Breast epithelium (tissue), 4 donors: ENCODE data around the gene HHATL. TPM values are rescaled to one million over a fixed set of nuclear protein-coding genes. Genes with fewer than 3 reads are reported as not detected.
A peak's percentile ranks its signal among the peaks of the same experiment; 100 is the strongest.
"Not testable (repeated sequence)": the region's sequence is repeated elsewhere in the genome, so short reads cannot be mapped to it uniquely, and the experiment has no call there.

Experiments
- DNase-seq, 2 donors: peaks; one replicate each; pipeline ENCODE4 v3.0.0-alpha.2; 2019; ENCODE audit warnings: low spot score in 2 of 2
- H3K27ac ChIP-seq, 2 donors: fragments of 200-600 bp; sonication (generic) in 1 of 2; one replicate each; pipeline ENCODE4 v1.5.1; 2016 to 2019; ENCODE audit warnings: mild to moderate bottlenecking in 1 of 2
- H3K27me3 ChIP-seq, 2 donors: fragments of 200-600 bp; sonication (generic) in 1 of 2; one replicate each; pipeline versions ENCODE4 v1.5.1 to v1.6.0; 2017 to 2019; ENCODE audit warnings: control low read depth in 1 of 2, mild to moderate bottlenecking in 1 of 2
- H3K36me3 ChIP-seq: fragments of 200-600 bp; one replicate; pipeline ENCODE4 v1.5.1; 2019
- H3K4me1 ChIP-seq, 2 donors: fragments of 200-600 bp; sonication (generic); one replicate each; pipeline ENCODE4 v1.5.1; 2016 to 2019; ENCODE audit warnings: control low read depth in 1 of 2
- H3K4me3 ChIP-seq, 3 donors: fragments of 200-600 bp; sonication (generic); 1 replicate in 2 of 3; 2 replicates in 1 of 3; pipeline ENCODE4 v1.5.1; 2016 to 2019; ENCODE audit warnings: mild to moderate bottlenecking in 3 of 3, moderate library complexity in 2 of 3
- H3K9me3 ChIP-seq, 2 donors: fragments of 200-600 bp; sonication (generic) in 1 of 2; one replicate each; pipeline ENCODE4 v1.5.1; 2016 to 2019; ENCODE audit warnings: control low read depth in 1 of 2
- POLR2A ChIP-seq: fragments of 450-650 bp; IDR thresholded peaks from one replicate; pipeline ENCODE4 v1.6.1; 2016; ENCODE audit warnings: antibody characterized with exemption, mild to moderate bottlenecking, moderate library complexity
- POLR2AphosphoS5 ChIP-seq, 3 donors: sonication (generic); formaldehyde crosslinking; IDR thresholded peaks; one replicate each; pipeline ENCODE4 v1.6.1; 2017; ENCODE audit warnings: antibody characterized with exemption in 3 of 3
- intact Hi-C: fragments of 100-400 bp; cut with DNase I; formaldehyde crosslinking; loops from one replicate; pipeline ENCODE4 v1.15.1; 2023; ENCODE audit warnings: low total_unique reads
- total RNA-seq, 3 donors: library from RNA; depleted of rRNA; stranded (reverse); fragments of >200 nt; gene quantifications; one replicate each; pipeline ENCODE4 v1.1.0, GENCODE V29; 2016
- TF ChIP-seq, protein P1 (sequence below), 3 donors: fragments of 450-650 bp; IDR thresholded peaks; one replicate each; pipeline ENCODE4 v1.5.1; 2016 to 2017; ENCODE audit warnings: antibody characterized with exemption in 3 of 3, mild to moderate bottlenecking in 3 of 3, moderate library complexity in 3 of 3

HHATL gene
- total RNA-seq, 3 donors from 2014 or later, result 0.32 to 1.6 TPM; not detected in 1

DNA sequence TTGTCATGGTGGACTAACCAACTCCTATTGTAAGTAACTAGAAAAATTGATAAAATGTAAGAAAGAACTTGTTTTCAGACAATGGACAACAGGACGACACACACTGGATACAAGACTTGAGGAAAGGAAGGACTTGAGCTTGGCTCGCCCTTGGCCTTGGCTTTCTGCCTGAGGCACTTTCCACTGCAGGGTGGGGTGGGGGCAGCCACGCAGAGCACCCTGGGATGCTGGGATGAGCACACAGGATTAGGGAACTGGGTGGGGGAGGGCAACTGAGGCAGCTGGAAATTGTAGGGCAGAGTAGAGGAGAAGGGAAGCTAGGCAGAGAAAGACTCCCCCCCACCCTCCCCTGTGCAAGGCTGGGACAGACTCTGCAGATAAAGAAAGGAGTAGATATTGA, 25.5 kb upstream of the HHATL start:
- Histone ChIP-seq H3K36me3 (no peaks in the 10 kb centered on the region), H3K27me3 (no peaks in the 10 kb centered on the region), H3K9me3 (no peaks in the 10 kb centered on the region), H3K27ac (no peak overlapping the region), H3K4me1 (no peaks in the 10 kb centered on the region), H3K4me3 (no peak overlapping the region)
- intact Hi-C loops, result no loop called here
- DNase-seq, result peak in 1 of 2 donors; percentile 2
- TF ChIP-seq, protein P1, sequence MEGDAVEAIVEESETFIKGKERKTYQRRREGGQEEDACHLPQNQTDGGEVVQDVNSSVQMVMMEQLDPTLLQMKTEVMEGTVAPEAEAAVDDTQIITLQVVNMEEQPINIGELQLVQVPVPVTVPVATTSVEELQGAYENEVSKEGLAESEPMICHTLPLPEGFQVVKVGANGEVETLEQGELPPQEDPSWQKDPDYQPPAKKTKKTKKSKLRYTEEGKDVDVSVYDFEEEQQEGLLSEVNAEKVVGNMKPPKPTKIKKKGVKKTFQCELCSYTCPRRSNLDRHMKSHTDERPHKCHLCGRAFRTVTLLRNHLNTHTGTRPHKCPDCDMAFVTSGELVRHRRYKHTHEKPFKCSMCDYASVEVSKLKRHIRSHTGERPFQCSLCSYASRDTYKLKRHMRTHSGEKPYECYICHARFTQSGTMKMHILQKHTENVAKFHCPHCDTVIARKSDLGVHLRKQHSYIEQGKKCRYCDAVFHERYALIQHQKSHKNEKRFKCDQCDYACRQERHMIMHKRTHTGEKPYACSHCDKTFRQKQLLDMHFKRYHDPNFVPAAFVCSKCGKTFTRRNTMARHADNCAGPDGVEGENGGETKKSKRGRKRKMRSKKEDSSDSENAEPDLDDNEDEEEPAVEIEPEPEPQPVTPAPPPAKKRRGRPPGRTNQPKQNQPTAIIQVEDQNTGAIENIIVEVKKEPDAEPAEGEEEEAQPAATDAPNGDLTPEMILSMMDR (IDR thresholded peaks at IDR 0.05), result no peak
- TF ChIP-seq POLR2A (no peak), POLR2AphosphoS5 (IDR thresholded peaks at IDR 0.05) (no peak)

DNA sequence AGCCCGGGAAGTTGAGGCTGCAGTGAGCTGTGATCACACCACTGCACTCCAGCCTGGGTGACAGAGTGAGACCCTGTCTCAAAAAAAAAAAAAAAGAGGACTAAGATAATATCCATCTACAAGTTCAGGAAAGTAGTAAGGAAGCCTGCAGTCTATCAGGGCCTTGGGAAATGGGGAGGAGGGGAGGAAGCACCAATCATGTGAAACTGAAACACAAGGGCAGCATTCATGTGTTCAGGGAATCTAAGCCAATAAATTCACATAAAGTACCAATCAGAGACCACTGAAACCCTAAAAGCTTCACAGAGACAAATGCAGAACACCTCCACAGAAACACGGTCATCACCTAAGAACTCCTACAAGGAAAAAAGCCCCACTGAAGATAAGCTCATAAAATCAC, 22.9 kb upstream of the HHATL start:
- Histone ChIP-seq H3K9me3 (no peaks in the 10 kb centered on the region), H3K27me3 (no peaks in the 10 kb centered on the region), H3K27ac (no peak overlapping the region), H3K4me1 (no peaks in the 10 kb centered on the region), H3K4me3 (no peak overlapping the region), H3K36me3 (no peaks in the 10 kb centered on the region)
- intact Hi-C loops, result no loop called here
- TF ChIP-seq POLR2AphosphoS5 (IDR thresholded peaks at IDR 0.05), result no peak
- DNase-seq, result no peak

DNA sequence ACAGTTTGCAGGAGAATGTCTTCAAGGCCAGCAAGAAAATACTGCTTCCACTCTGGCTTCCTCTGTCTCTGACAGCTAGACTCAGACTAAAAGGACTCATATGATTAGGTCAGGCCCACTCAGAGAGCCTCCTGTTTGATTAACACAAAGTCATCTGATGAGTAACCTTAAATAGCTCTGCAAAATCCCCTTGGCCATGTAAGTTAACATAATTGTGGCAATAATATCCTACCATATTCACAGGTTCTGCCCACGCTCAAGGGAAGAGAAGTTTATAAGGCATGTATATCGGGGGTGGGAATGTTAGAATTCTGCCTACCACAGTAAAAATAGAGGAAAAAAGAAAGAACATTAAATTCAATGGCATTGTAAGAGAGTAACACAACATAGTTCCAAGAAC, 20.6 kb upstream of the HHATL start:
- H3K4me3 ChIP-seq, result no peak overlapping the region
- H3K4me1 ChIP-seq, result no peaks in the 10 kb centered on the region
- H3K27ac ChIP-seq, result no peak overlapping the region
- TF ChIP-seq POLR2A (no peak), POLR2AphosphoS5 (IDR thresholded peaks at IDR 0.05) (no peak)
- TF ChIP-seq, protein P1 (IDR thresholded peaks at IDR 0.05), result no peak
- DNase-seq, result no peak
- no peaks in the 10 kb centered on the region for H3K27me3 ChIP-seq
- no peaks in the 10 kb centered on the region for H3K9me3 ChIP-seq
- H3K36me3 ChIP-seq, result no peaks in the 10 kb centered on the region
- intact Hi-C loops, result no loop called here

DNA sequence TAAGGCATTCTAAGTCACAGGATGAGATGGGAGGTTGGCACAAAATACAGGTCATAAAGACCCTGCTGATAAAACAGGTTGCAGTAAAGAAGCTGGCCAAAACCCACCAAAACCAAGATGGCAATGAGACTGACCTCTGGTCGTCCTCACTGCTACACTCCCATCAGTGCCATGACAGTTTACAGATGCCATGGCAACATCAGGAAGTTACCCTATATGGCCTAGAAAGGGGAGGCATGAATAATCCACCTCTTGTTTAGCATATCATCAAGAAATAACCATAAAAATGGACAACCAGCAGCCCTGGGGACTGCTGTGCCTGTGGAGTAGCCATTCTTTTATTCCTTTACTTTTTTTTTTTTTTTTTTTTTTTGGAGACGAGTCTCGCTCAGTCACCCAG, 19.8 kb upstream of the HHATL start:
- H3K27me3 ChIP-seq, H3K36me3 ChIP-seq, H3K9me3 ChIP-seq, H3K27ac ChIP-seq, intact Hi-C loops, H3K4me3 ChIP-seq, H3K4me1 ChIP-seq: not testable (repeated sequence)
- DNase-seq, result peak in 1 of 2 donors; percentile 9

DNA sequence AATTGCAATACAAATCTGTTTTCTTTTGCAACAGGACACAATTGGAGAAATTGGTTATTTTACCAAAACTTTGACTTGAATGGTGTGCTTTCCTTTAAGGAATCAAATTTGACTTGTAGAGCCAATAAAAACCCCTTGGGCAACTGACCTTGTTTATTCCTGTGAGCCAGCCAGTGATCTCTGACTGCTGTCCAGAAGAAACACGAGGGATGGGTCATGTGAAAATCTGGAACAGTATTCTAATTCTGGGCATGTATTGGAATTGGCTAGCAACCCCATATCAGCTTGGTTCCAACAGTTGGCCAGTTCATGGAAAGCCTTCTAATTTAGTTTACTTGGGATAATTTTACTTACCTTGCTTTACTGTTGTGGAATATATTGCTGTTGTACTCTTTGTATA, 19.1 kb upstream of the HHATL start:
- TF ChIP-seq, protein P1 (IDR thresholded peaks at IDR 0.05), result no peak
- no peak for TF ChIP-seq POLR2AphosphoS5 (IDR thresholded peaks at IDR 0.05)
- no peak for TF ChIP-seq POLR2A
- intact Hi-C loops, result no loop called here
- Histone ChIP-seq H3K27me3 (no peaks in the 10 kb centered on the region), H3K27ac (no peak overlapping the region), H3K9me3 (no peaks in the 10 kb centered on the region), H3K36me3 (no peaks in the 10 kb centered on the region), H3K4me1 (no peaks in the 10 kb centered on the region), H3K4me3 (no peak overlapping the region)
- no peak for DNase-seq

DNA sequence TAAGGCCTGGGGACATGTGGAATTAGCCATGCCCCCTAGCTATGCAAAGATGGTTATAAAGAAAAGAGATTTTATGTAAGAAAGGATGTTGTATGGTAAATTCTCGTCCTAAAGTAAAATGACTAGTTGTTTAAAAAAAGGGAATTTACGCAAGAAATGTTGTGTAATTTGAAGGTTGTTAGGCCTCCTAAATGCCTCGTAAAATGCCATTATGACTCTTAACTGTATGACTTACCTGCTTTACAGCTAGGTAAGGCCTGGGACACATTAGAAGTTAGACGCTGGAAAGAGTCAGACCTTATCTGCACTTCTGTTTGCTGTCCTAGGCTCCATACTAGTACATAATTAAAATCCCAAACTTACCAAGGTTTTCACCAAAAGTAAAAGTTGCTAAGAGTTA, 17.5 kb upstream of the HHATL start:
- intact Hi-C loops, result no loop called here
- H3K9me3 ChIP-seq, result no peaks in the 10 kb centered on the region
- no peaks in the 10 kb centered on the region for H3K36me3 ChIP-seq
- H3K4me1 ChIP-seq, result no peaks in the 10 kb centered on the region
- no peak for DNase-seq
- H3K4me3 ChIP-seq, result no peak overlapping the region
- no peaks in the 10 kb centered on the region for H3K27me3 ChIP-seq
- no peak for TF ChIP-seq POLR2AphosphoS5 (IDR thresholded peaks at IDR 0.05)
- TF ChIP-seq POLR2A, result no peak
- no peak overlapping the region for H3K27ac ChIP-seq

DNA sequence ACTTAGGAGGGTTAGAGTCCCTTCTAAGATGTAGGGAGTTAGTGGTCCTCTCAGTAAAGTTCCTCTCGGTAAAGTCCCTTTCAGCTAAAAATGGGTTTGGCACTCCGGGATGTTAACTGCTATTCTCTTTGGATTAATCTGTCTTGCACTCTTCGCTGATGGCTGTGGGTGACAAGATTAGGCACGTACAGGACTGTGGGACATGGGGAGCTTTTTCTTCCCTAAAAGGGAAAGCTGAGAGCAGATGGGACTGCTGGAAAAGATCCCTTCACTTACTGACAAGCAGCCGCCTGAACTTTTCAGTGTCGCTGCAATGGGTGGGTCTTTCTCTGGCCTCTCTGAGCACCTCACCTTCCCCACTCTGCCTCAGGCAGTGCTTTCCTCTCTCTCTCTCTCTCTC, 16.4 kb upstream of the HHATL start:
- peak in 1 of 2 donors; percentile 27 for DNase-seq
- no peak overlapping the region for H3K4me3 ChIP-seq
- TF ChIP-seq, protein P1 (IDR thresholded peaks at IDR 0.05), result no peak
- no peak for TF ChIP-seq POLR2A
- TF ChIP-seq POLR2AphosphoS5 (IDR thresholded peaks at IDR 0.05), result no peak
- intact Hi-C loops, result no loop called here
- no peaks in the 10 kb centered on the region for H3K4me1 ChIP-seq
- H3K27ac ChIP-seq, result peak overlapping the region in 1 of 2 donors; percentile 52
- no peaks in the 10 kb centered on the region for H3K36me3 ChIP-seq
- no peaks in the 10 kb centered on the region for H3K9me3 ChIP-seq
- H3K27me3 ChIP-seq, result no peaks in the 10 kb centered on the region
